Activated CD8-positive, alpha-beta T cell treated with anti-CD3 and anti-CD28 coated beads for 36 hours (primary cell): ENCODE data around the gene CDK5RAP2. TPM values are rescaled to one million over a fixed set of nuclear protein-coding genes. Genes with fewer than 3 reads are reported as not detected.

Experiments
- ATAC-seq: fragments of 200-7000 bp; cut with Tn5 transposase; one replicate; pipeline ENCODE4 v1.10.0; 2021; ENCODE audit warnings: mild to moderate bottlenecking, moderate library complexity
- CTCF ChIA-PET: fragments of 350-600 bp; sonication (Branson Sonifier 250); formaldehyde crosslinking; loops from one replicate; lab custom pipeline; 2021; ENCODE audit warnings: antibody characterized with exemption; lab: Charles Lee
- POLR2A ChIA-PET: fragments of 350-600 bp; sonication (Branson Sonifier 250); formaldehyde crosslinking; loops from one replicate; lab custom pipeline; 2021; ENCODE audit warnings: antibody characterized with exemption; lab: Charles Lee
- DNase-seq: peaks from one replicate; pipeline ENCODE4 v3.0.0-alpha.2; 2020
- H3K27ac Mint-ChIP-seq: one replicate; pipeline ENCODE4 v1.8.0; 2021; ENCODE audit warnings: mild to moderate bottlenecking, mixed read lengths
- H3K27me3 Mint-ChIP-seq: one replicate; pipeline ENCODE4 v1.8.0; 2021; ENCODE audit warnings: mixed read lengths
- H3K36me3 Mint-ChIP-seq: one replicate; pipeline ENCODE4 v1.8.0; 2021; ENCODE audit warnings: low read depth, mixed read lengths
- H3K4me1 Mint-ChIP-seq: one replicate; pipeline ENCODE4 v1.8.0; 2021; ENCODE audit warnings: low read depth, mixed read lengths
- H3K4me3 Mint-ChIP-seq: one replicate; pipeline ENCODE4 v1.8.0; 2021; ENCODE audit warnings: mild to moderate bottlenecking, moderate library complexity, mixed read lengths
- H3K9me3 Mint-ChIP-seq: one replicate; pipeline ENCODE4 v1.8.0; 2021; ENCODE audit warnings: mixed read lengths
- CTCF ChIP-seq: fragments of 200-600 bp; IDR thresholded peaks from one replicate; pipeline ENCODE4 v1.8.0; 2022; ENCODE audit warnings: antibody characterized with exemption, mild to moderate bottlenecking
- intact Hi-C: fragments of 100-400 bp; cut with micrococcal nuclease; formaldehyde crosslinking; loops from one replicate; pipeline ENCODE4 v1.10.0; 2022
- total RNA-seq, 2 experiments: library from RNA; stranded (reverse); gene quantifications; one replicate each; pipeline ENCODE4 v1.2.3, GENCODE V29; 2021

The CDK5RAP2 gene
- total RNA-seq, 2 experiments from 2014 or later: 61.5 to 67.6 TPM

GRCh38 chr9:120514405-120514804 lies 65.6 kb downstream of the CDK5RAP2 start:
- intact Hi-C loops: no loop called here
- POLR2A ChIA-PET: no interaction called here
- no peak overlapping the region for H3K27ac Mint-ChIP-seq

GRCh38 chr9:120513825-120514396 lies 66.1 kb downstream of the CDK5RAP2 start:
- no peak overlapping the region for H3K27ac Mint-ChIP-seq
- ChIA-PET CTCF (interaction anchor here (1.1 kb wide), 1 partner anchor 14 kb away, joined by 3 read pairs; no protein-coding TSS in a partner anchor), POLR2A (interaction anchor here (0.6 kb wide), 1 partner anchor 8 kb away, joined by 3 read pairs; no protein-coding TSS in a partner anchor)
- no peak for DNase-seq
- no peaks in the 10 kb centered on the region for H3K27me3 Mint-ChIP-seq
- TF ChIP-seq CTCF: no peak
- H3K36me3 Mint-ChIP-seq: peaks cover 81% of the 10 kb centered on the region
- intact Hi-C loops: no loop called here
- H3K9me3 Mint-ChIP-seq: peaks cover 3% of the 10 kb centered on the region
- no peak for ATAC-seq
- H3K4me3 Mint-ChIP-seq: no peak overlapping the region
- H3K4me1 Mint-ChIP-seq: no peaks in the 10 kb centered on the region

More at GRCh38 chr9:120514405-120514804, 65.6 kb downstream of the CDK5RAP2 start:
- DNase-seq (no peak), ATAC-seq (no peak)
- Mint-ChIP-seq H3K4me1 (no peaks in the 10 kb centered on the region), H3K36me3 (peaks cover 79% of the 10 kb centered on the region), H3K9me3 (peaks cover 2% of the 10 kb centered on the region), H3K4me3 (no peak overlapping the region), H3K27me3 (no peaks in the 10 kb centered on the region)
- CTCF ChIA-PET: no interaction called here
- TF ChIP-seq CTCF: no peak

- Mint-ChIP-seq H3K4me3 (no peak overlapping the region), H3K36me3 (peaks cover 81% of the 10 kb centered on the region), H3K9me3 (peaks cover 8% of the 10 kb centered on the region), H3K4me1 (no peaks in the 10 kb centered on the region), H3K27ac (no peak overlapping the region), H3K27me3 (no peaks in the 10 kb centered on the region)
- intact Hi-C loops: no loop called here
- ATAC-seq (no peak), DNase-seq (no peak)
- ChIA-PET POLR2A (interaction anchor here (0.7 kb wide), 1 partner anchor 14 kb away, joined by 3 read pairs; no protein-coding TSS in a partner anchor), CTCF (interaction anchor here (1.9 kb wide), 1 partner anchor 33 kb away, joined by 4 read pairs; no protein-coding TSS in a partner anchor)
- no peak for TF ChIP-seq CTCF
Observed at GRCh38 chr9:120510816-120511215, 69.2 kb downstream of the CDK5RAP2 start.

GRCh38 chr9:120507936-120508510 lies 71.9 kb downstream of the CDK5RAP2 start:
- no peak overlapping the region for H3K27ac Mint-ChIP-seq
- peaks cover 5% of the 10 kb centered on the region for H3K4me1 Mint-ChIP-seq
- ATAC-seq: no peak
- peaks cover 77% of the 10 kb centered on the region for H3K36me3 Mint-ChIP-seq
- TF ChIP-seq CTCF: no peak
- intact Hi-C loops: no loop called here
- peaks cover 8% of the 10 kb centered on the region for H3K9me3 Mint-ChIP-seq
- H3K4me3 Mint-ChIP-seq: no peak overlapping the region
- no peaks in the 10 kb centered on the region for H3K27me3 Mint-ChIP-seq
- POLR2A ChIA-PET: no interaction called here
- CTCF ChIA-PET: interaction anchor here (1.3 kb wide), 1 partner anchor 30 kb away, joined by 4 read pairs; no protein-coding TSS in a partner anchor
- no peak for DNase-seq

GRCh38 chr9:120505186-120505585 lies 74.8 kb downstream of the CDK5RAP2 start:
- Mint-ChIP-seq H3K27ac (no peak overlapping the region), H3K9me3 (peaks cover 6% of the 10 kb centered on the region), H3K27me3 (no peaks in the 10 kb centered on the region), H3K4me3 (no peak overlapping the region), H3K4me1 (peaks cover 7% of the 10 kb centered on the region), H3K36me3 (peaks cover 67% of the 10 kb centered on the region)
- POLR2A ChIA-PET: interaction anchor here (1.2 kb wide), 1 partner anchor 9 kb away, joined by 3 read pairs; no protein-coding TSS in a partner anchor
- CTCF ChIA-PET: no interaction called here
- DNase-seq (no peak), ATAC-seq (no peak)
- TF ChIP-seq CTCF: no peak
- intact Hi-C loops: no loop called here
